Measurements from ENCODE around the gene ZNF784. TPM values are rescaled to one million over a fixed set of nuclear protein-coding genes. Genes with fewer than 3 reads are reported as not detected.

ZNF784 gene
- total and polyA plus RNA-seq, 2 of the 13 experiments (the other 11 are each of a cell fraction or from before 2014, with no cell fraction given): 4.1 to 4.2 TPM

DNA sequence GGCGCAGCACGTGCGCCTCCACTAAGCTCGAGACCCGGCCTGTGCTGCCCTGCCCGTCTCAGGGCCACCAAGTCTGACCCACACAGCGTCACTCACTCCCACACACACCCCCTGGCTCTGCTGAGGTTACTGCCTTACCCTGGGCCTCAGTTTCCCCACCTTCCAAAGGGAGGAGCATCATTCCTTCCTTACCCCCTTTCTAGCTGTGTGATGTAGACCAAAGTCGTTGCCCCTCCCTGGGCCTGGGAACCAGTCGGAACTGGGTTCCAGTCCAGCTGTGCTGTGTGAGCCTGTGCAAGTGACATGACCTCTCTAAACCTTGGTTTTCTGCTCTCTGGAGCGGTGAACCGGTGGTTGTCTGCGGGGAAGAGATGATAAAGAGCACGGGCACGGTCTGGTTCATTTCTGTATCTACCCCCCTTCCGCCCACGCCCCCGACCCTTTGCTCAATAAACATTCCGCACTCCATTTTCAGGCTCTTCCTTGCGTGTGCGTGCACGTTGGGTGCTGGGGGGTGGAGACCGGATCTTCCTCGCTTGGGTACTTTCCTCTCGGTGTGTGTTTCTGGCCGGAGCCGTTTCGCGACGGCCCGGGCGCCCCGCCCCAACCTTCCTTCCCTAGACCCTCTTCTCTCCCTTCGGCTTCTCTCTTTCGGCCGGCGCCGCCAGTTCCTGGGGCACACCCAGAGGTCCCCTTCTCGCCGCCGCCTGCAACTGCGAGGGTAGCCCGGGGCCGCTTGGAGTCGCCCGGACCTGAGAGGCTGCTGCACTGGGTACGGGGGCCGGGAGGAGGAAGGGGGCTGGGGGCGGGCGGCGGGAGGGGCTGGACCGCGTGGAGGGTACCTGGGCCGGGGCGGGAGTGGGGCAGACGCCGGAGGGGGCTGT lies 18.9 kb upstream of the ZNF784 start, which contains the start of gene ZNF581 (continued):
- TF ChIP-seq, protein P1, sequence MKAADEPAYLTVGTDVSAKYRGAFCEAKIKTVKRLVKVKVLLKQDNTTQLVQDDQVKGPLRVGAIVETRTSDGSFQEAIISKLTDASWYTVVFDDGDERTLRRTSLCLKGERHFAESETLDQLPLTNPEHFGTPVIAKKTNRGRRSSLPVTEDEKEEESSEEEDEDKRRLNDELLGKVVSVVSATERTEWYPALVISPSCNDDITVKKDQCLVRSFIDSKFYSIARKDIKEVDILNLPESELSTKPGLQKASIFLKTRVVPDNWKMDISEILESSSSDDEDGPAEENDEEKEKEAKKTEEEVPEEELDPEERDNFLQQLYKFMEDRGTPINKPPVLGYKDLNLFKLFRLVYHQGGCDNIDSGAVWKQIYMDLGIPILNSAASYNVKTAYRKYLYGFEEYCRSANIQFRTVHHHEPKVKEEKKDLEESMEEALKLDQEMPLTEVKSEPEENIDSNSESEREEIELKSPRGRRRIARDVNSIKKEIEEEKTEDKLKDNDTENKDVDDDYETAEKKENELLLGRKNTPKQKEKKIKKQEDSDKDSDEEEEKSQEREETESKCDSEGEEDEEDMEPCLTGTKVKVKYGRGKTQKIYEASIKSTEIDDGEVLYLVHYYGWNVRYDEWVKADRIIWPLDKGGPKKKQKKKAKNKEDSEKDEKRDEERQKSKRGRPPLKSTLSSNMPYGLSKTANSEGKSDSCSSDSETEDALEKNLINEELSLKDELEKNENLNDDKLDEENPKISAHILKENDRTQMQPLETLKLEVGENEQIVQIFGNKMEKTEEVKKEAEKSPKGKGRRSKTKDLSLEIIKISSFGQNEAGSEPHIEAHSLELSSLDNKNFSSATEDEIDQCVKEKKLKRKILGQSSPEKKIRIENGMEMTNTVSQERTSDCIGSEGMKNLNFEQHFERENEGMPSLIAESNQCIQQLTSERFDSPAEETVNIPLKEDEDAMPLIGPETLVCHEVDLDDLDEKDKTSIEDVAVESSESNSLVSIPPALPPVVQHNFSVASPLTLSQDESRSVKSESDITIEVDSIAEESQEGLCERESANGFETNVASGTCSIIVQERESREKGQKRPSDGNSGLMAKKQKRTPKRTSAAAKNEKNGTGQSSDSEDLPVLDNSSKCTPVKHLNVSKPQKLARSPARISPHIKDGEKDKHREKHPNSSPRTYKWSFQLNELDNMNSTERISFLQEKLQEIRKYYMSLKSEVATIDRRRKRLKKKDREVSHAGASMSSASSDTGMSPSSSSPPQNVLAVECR (CRISPR knock-in tag; IDR thresholded peaks at IDR 0.05; ENCODE audit: borderline replicate concordance): peak; percentile 70
- no peak for TF ChIP-seq FOXO1 (CRISPR knock-in tag; IDR thresholded peaks at IDR 0.05)
- peak; percentile 96 for TF ChIP-seq GATAD1 (CRISPR knock-in tag; IDR thresholded peaks at IDR 0.05)
- TF ChIP-seq POLR2AphosphoS5 (IDR thresholded peaks at IDR 0.05; ENCODE audit: low read depth, low read length): peak; percentile 54; the same call in 1 of the 2 replicates
- peak; percentile 74 for TF ChIP-seq SPEN (CRISPR knock-in tag; IDR thresholded peaks at IDR 0.05; ENCODE audit: low read depth)
- no peak for TF ChIP-seq GTF3A (CRISPR knock-in tag; conservative IDR thresholded peaks at IDR 0.05)
- no peak for TF ChIP-seq ZNF556 (CRISPR knock-in tag; IDR thresholded peaks at IDR 0.05; ENCODE audit: borderline replicate concordance)
- no peak for TF ChIP-seq SATB2 (CRISPR knock-in tag; IDR thresholded peaks at IDR 0.05)
- TF ChIP-seq SIN3A (IDR thresholded peaks at IDR 0.05; ENCODE audit: borderline replicate concordance, low read depth, low read length): peak; percentile 90
- TF ChIP-seq, protein P2, sequence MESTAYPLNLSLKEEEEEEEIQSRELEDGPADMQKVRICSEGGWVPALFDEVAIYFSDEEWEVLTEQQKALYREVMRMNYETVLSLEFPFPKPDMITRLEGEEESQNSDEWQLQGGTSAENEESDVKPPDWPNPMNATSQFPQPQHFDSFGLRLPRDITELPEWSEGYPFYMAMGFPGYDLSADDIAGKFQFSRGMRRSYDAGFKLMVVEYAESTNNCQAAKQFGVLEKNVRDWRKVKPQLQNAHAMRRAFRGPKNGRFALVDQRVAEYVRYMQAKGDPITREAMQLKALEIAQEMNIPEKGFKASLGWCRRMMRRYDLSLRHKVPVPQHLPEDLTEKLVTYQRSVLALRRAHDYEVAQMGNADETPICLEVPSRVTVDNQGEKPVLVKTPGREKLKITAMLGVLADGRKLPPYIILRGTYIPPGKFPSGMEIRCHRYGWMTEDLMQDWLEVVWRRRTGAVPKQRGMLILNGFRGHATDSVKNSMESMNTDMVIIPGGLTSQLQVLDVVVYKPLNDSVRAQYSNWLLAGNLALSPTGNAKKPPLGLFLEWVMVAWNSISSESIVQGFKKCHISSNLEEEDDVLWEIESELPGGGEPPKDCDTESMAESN (CRISPR knock-in tag; conservative IDR thresholded peaks at IDR 0.05): peak; percentile 31; the same call in 1 of the 2 replicates
- no peak; the same call in 1 of the 2 replicates for TF ChIP-seq JUND (CRISPR knock-in tag; IDR thresholded peaks at IDR 0.05)
- TF ChIP-seq, protein P3, sequence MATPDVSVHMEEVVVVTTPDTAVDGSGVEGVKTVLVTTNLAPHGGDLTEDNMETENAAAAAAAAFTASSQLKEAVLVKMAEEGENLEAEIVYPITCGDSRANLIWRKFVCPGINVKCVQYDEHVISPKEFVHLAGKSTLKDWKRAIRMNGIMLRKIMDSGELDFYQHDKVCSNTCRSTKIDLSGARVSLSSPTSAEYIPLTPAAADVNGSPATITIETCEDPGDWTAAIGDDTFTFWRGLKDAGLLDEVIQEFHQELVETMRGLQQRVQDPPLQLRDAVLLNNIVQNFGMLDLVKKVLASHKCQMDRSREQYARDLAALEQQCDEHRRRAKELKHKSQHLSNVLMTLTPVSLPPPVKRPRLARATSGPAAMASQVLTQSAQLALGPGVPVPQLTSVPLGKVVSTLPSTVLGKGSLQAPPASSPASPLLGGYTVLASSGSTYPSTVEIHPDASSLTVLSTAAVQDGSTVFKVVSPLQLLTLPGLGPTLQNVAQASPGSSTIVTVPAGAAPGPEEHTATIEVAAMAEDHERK (CRISPR knock-in tag; IDR thresholded peaks at IDR 0.05; ENCODE audit: low read depth): no peak
- peak; percentile 83; the same call in 1 of the 2 replicates for TF ChIP-seq YEATS4 (CRISPR knock-in tag; IDR thresholded peaks at IDR 0.05; ENCODE audit: borderline replicate concordance)
- TF ChIP-seq ARNT (IDR thresholded peaks at IDR 0.05): no peak
- peak; percentile 63; the same call in 1 of the 2 replicates for TF ChIP-seq KDM3A (CRISPR knock-in tag; IDR thresholded peaks at IDR 0.05; ENCODE audit: low read depth)
- peak; percentile 80; the same call in 1 of the 2 replicates for TF ChIP-seq ZNF543 (CRISPR knock-in tag; IDR thresholded peaks at IDR 0.05)
- TF ChIP-seq, protein P4, sequence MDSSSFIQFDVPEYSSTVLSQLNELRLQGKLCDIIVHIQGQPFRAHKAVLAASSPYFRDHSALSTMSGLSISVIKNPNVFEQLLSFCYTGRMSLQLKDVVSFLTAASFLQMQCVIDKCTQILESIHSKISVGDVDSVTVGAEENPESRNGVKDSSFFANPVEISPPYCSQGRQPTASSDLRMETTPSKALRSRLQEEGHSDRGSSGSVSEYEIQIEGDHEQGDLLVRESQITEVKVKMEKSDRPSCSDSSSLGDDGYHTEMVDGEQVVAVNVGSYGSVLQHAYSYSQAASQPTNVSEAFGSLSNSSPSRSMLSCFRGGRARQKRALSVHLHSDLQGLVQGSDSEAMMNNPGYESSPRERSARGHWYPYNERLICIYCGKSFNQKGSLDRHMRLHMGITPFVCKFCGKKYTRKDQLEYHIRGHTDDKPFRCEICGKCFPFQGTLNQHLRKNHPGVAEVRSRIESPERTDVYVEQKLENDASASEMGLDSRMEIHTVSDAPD (CRISPR knock-in tag; IDR thresholded peaks at IDR 0.05): 0 out of 2 replicates have a peak, but pooled peaks have one; percentile 23
- peak; percentile 92 for TF ChIP-seq AGO2 (optimal IDR thresholded peaks at IDR 0.05; ENCODE audit: low read depth, low read length)
- peak; percentile 65 for TF ChIP-seq ZFX (CRISPR knock-in tag; IDR thresholded peaks at IDR 0.05; ENCODE audit: low read depth)
- TF ChIP-seq SIX4 (CRISPR knock-in tag; IDR thresholded peaks at IDR 0.05): 0 out of 2 replicates have a peak, but pooled peaks have one; percentile 52

All from HepG2 (cell line).